Mesenchymal stem cell (in vitro differentiated cells and primary cell): ENCODE measurements around the gene NDUFB8.
A peak's percentile ranks its signal among the peaks of the same experiment; 100 is the strongest.

Source experiments
- DNase-seq: peaks from one replicate; pipeline ENCODE4 v3.0.0-alpha.2; 2013
- H2AFZ ChIP-seq: one replicate; pipeline ENCODE4 v1.6.1; 2013; ENCODE audit warnings: low read depth, mild to moderate bottlenecking, control low read depth, inconsistent platforms, low read length, moderate library complexity
- H2AK5ac ChIP-seq: 2 replicates; pipeline ENCODE4 v1.6.1; 2013; ENCODE audit warnings: low read length, moderate library complexity, mild to moderate bottlenecking, inconsistent platforms; ENCODE audit not compliant: severe bottlenecking
- H2BK120ac ChIP-seq: one replicate; pipeline ENCODE4 v1.6.1; 2013; ENCODE audit warnings: low read depth, mild to moderate bottlenecking, inconsistent platforms, low read length, moderate library complexity
- H2BK12ac ChIP-seq, 2 experiments: one replicate each; pipeline ENCODE4 v1.6.1; 2013; ENCODE audit warnings: inconsistent platforms in 2 of 2, low read length in 2 of 2, mild to moderate bottlenecking in 2 of 2, moderate library complexity in 2 of 2, control low read depth in 1 of 2
- H2BK15ac ChIP-seq: one replicate; pipeline ENCODE4 v1.6.1; 2013; ENCODE audit warnings: mild to moderate bottlenecking, low read depth, inconsistent platforms; ENCODE audit not compliant: poor library complexity, severe bottlenecking
- H2BK5ac ChIP-seq: 2 replicates; pipeline ENCODE4 v1.6.1; 2013; ENCODE audit warnings: low read depth, mild to moderate bottlenecking, low read length, control low read depth, inconsistent platforms; ENCODE audit not compliant: poor library complexity, severe bottlenecking
- H3K14ac ChIP-seq, 2 experiments: one replicate each; pipeline ENCODE4 v1.6.1; 2013; ENCODE audit warnings: inconsistent platforms in 2 of 2, low read length in 2 of 2, control low read depth in 1 of 2, mild to moderate bottlenecking in 1 of 2, moderate library complexity in 1 of 2
- H3K18ac ChIP-seq, 2 experiments: one replicate each; pipeline ENCODE4 v1.6.1; 2013; ENCODE audit warnings: inconsistent platforms in 2 of 2, low read length in 2 of 2, control low read depth in 1 of 2, low read depth in 1 of 2, mild to moderate bottlenecking in 1 of 2
- H3K23ac ChIP-seq, 2 experiments: one replicate each; pipeline ENCODE4 v1.6.1; 2013; ENCODE audit warnings: inconsistent platforms in 2 of 2, low read length in 2 of 2, mild to moderate bottlenecking in 2 of 2, moderate library complexity in 2 of 2, control low read depth in 1 of 2
- H3K27ac ChIP-seq: 2 replicates; pipeline ENCODE4 v1.5.1; 2013; ENCODE audit warnings: mild to moderate bottlenecking, moderate library complexity, low read length, control low read depth, inconsistent platforms; ENCODE audit not compliant: poor library complexity, severe bottlenecking
- H3K27me3 ChIP-seq, 2 experiments: 2 replicates each; pipeline versions ENCODE4 v1.6.1 to v1.7.0; 2013; ENCODE audit warnings: low read length in 2 of 2, mild to moderate bottlenecking in 2 of 2, moderate library complexity in 2 of 2, control low read depth in 1 of 2, inconsistent platforms in 1 of 2; ENCODE audit not compliant: control insufficient read depth in 1 of 2, insufficient read depth in 1 of 2
- H3K36me3 ChIP-seq, 2 experiments: 2 replicates each; pipeline versions ENCODE4 v1.6.1 to v1.7.0; 2013; ENCODE audit warnings: low read length in 2 of 2, control low read depth in 1 of 2, inconsistent platforms in 1 of 2, low read depth in 1 of 2, mild to moderate bottlenecking in 1 of 2; ENCODE audit not compliant: insufficient read depth in 2 of 2, control insufficient read depth in 1 of 2
- H3K4ac ChIP-seq, 2 experiments: one replicate each; pipeline ENCODE4 v1.6.1; 2013; ENCODE audit warnings: inconsistent platforms in 2 of 2, low read length in 2 of 2, mild to moderate bottlenecking in 2 of 2, moderate library complexity in 2 of 2, control low read depth in 1 of 2, low read depth in 1 of 2
- H3K4me1 ChIP-seq: 2 replicates; pipeline ENCODE4 v1.6.1; 2013; ENCODE audit warnings: low read depth, low read length, control low read depth; ENCODE audit not compliant: control insufficient read depth, insufficient read depth
- H3K4me2 ChIP-seq: 2 replicates; pipeline ENCODE4 v1.6.1; 2013; ENCODE audit warnings: low read length, mild to moderate bottlenecking, inconsistent platforms; ENCODE audit not compliant: poor library complexity, severe bottlenecking
- H3K4me3 ChIP-seq, 2 experiments: 2 replicates each; pipeline versions ENCODE4 v1.5.1 to v1.7.0; 2013; ENCODE audit warnings: low read length in 2 of 2, mild to moderate bottlenecking in 2 of 2, control low read depth in 1 of 2, low read depth in 1 of 2; ENCODE audit not compliant: insufficient read depth in 1 of 2
- H3K79me1 ChIP-seq: replicated peaks from 2 replicates; pipeline ENCODE4 v1.6.1; 2013; ENCODE audit warnings: mild to moderate bottlenecking, control low read depth, low read length, inconsistent platforms; ENCODE audit not compliant: poor library complexity, severe bottlenecking
- H3K9ac ChIP-seq: 2 replicates; pipeline ENCODE4 v1.7.0; 2013; ENCODE audit warnings: mild to moderate bottlenecking, low read length, moderate library complexity
- H3K9me3 ChIP-seq: 2 replicates; pipeline ENCODE4 v1.7.0; 2013; ENCODE audit warnings: mild to moderate bottlenecking, low read length; ENCODE audit not compliant: control insufficient read depth
- H4K8ac ChIP-seq: one replicate; pipeline ENCODE4 v1.6.1; 2013; ENCODE audit warnings: inconsistent platforms, mild to moderate bottlenecking, low read length, moderate library complexity
- H4K91ac ChIP-seq: one replicate; pipeline ENCODE4 v1.6.1; 2013; ENCODE audit warnings: mild to moderate bottlenecking, low read length, inconsistent platforms
- WGBS: methylation state at CpG from one replicate; pipeline ENCODE4 v1.1.7; 2013; ENCODE audit warnings: mixed read lengths; 5-methylcytosine and 5-hydroxymethylcytosine counted together

The NDUFB8 gene

DNA sequence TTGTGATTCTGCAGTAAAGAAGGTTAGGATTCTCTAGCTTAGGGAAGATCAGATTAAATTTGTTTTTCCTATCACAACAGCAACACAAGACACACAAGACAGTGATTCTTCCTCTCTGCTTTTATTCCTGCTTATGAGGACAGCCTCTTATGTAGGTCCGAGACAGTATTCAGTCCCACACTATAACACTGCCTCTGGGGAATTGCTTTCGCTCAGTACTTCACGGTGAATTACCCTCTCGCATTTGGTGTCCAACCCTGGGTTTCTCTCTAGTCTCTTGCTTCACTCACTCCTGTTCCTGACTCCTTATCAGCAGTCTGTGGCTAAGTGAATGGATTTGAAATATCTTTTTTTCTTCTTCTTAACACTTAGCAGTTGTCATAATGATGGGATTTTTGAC lies 7.8 kb upstream of the NDUFB8 start:
- no peak overlapping the region for H2BK12ac ChIP-seq
- no peak overlapping the region for H3K14ac ChIP-seq
- no peak overlapping the region for H3K27ac ChIP-seq
- no peak overlapping the region for H2BK5ac ChIP-seq
- H3K4me1 ChIP-seq = peaks cover 4% of the 10 kb centered on the region
- peaks cover 27% of the 10 kb centered on the region for H3K79me1 ChIP-seq
- DNase-seq = no peak
- H3K4me3 ChIP-seq = peak overlapping the region in 1 of 2 experiments; percentile 94
- H3K4ac ChIP-seq = no peak overlapping the region
- H3K9ac ChIP-seq = peak overlapping the region; percentile 89
- peaks cover 19 to 45% of the 10 kb centered on the region in 2 experiments for H3K36me3 ChIP-seq
- H3K9me3 ChIP-seq = no peaks in the 10 kb centered on the region
- H3K23ac ChIP-seq = no peak overlapping the region
- no peak overlapping the region for H2BK15ac ChIP-seq
- no peak overlapping the region for H4K8ac ChIP-seq
- H3K27me3 ChIP-seq = no peaks in the 10 kb centered on the region
- 98% methylated on average over 4 of the region's 4 CpGs for WGBS
- H3K18ac ChIP-seq = no peak overlapping the region
- no peak overlapping the region for H2AFZ ChIP-seq
- no peak overlapping the region for H2AK5ac ChIP-seq
- H3K4me2 ChIP-seq = peak overlapping the region; percentile 25
- H2BK120ac ChIP-seq = no peak overlapping the region
- no peak overlapping the region for H4K91ac ChIP-seq

DNA sequence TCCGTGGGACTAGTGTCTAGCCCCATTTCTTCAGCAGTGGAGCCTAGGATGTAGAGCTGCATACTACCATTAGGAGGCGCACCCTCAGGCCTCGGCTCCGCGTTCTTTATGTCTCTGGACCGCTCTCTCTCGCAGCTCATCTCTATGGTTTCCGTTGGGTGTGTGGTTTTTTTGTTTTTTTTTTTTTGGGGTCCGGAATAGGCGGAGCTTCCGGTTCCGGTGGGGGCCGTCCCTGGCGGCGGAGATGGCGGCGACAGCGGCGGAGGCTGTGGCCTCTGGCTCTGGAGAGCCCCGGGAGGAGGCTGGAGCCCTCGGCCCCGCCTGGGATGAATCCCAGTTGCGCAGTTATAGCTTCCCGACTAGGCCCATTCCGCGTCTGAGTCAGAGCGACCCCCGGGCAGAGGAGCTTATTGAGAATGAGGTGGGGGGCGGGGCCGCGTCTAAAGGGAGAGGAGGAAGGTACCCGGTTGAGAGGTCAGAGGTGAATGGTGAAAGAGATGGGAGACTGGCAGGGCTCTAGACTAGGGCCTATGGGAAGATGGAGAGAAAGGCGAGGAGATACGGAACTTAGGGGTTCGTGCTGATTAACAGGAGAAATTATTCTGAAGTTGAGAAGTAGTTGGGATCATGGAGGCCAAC lies 6.2 kb upstream of the NDUFB8 start, which contains the start of gene HIF1AN:
Gene HIF1AN, plus strand, starts transcription at position 229 of the 639 bp plus-strand sequence. Its CDS starts 16 bp downstream, at position 245.
- DNase-seq = peak; percentile 97
- peak within 1 kb of the TSS; percentile 58 for H4K91ac ChIP-seq
- peaks cover 14 to 31% of the 10 kb centered on the region in 2 experiments for H3K36me3 ChIP-seq
- H3K27ac ChIP-seq = no peak within 1 kb of the TSS
- peak within 1 kb of the TSS; percentile 90 for H4K8ac ChIP-seq
- H2AFZ ChIP-seq = peak within 1 kb of the TSS; percentile 40
- H2BK12ac ChIP-seq = no peak within 1 kb of the TSS
- peak within 1 kb of the TSS; percentile 89 for H3K9ac ChIP-seq
- H3K9me3 ChIP-seq = no peaks in the 10 kb centered on the region
- peak within 1 kb of the TSS; percentile 89 for H3K4me2 ChIP-seq
- 2% methylated on average over 35 of the region's 35 CpGs for WGBS
- peak within 1 kb of the TSS; percentile 78 to 94 for H3K4me3 ChIP-seq
- no peaks in the 10 kb centered on the region for H3K27me3 ChIP-seq
- no peak within 1 kb of the TSS for H2BK120ac ChIP-seq
- no peak within 1 kb of the TSS for H3K23ac ChIP-seq
- no peak within 1 kb of the TSS for H2AK5ac ChIP-seq
- peaks cover 23% of the 10 kb centered on the region for H3K79me1 ChIP-seq
- peaks cover 4% of the 10 kb centered on the region for H3K4me1 ChIP-seq
- H3K14ac ChIP-seq = no peak within 1 kb of the TSS
- H2BK5ac ChIP-seq = no peak within 1 kb of the TSS
- H2BK15ac ChIP-seq = peak within 1 kb of the TSS; percentile 80
- H3K4ac ChIP-seq = no peak within 1 kb of the TSS
- H3K18ac ChIP-seq = peak within 1 kb of the TSS in 1 of 2 experiments; percentile 78

DNA sequence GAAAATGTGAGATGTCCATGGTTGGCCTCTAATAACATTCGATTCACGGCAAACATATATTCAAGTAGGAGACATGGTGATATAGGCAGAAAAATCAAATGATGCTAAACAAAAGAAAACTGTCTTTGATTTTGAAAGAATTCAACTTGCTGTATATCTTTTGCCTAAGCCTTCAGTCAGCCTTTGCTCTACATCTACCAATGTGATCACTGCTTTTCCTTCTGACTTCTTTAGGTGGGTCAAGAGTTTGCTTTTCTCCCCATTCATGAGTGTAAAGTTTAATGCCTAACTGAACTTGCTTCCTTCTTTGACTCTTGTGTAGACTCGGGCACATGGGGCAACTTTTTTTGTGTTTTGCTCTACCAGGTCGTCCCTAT lies 5.7 kb upstream of the NDUFB8 start:
- H3K4me2 ChIP-seq = peak overlapping the region; percentile 57
- H3K9ac ChIP-seq = peak overlapping the region; percentile 89
- peak overlapping the region in 1 of 2 experiments; percentile 66 for H3K18ac ChIP-seq
- H4K91ac ChIP-seq = no peak overlapping the region
- peaks cover 9 to 26% of the 10 kb centered on the region in 2 experiments for H3K36me3 ChIP-seq
- peak overlapping the region in 1 of 2 experiments; percentile 94 for H3K4me3 ChIP-seq
- no peak overlapping the region for H2BK12ac ChIP-seq
- H3K4me1 ChIP-seq = peaks cover 4% of the 10 kb centered on the region
- no peak overlapping the region for H2BK5ac ChIP-seq
- H3K27me3 ChIP-seq = no peaks in the 10 kb centered on the region
- H2AFZ ChIP-seq = peak overlapping the region; percentile 40
- no peak overlapping the region for H2BK120ac ChIP-seq
- no peak overlapping the region for H2AK5ac ChIP-seq
- no peak for DNase-seq
- H2BK15ac ChIP-seq = no peak overlapping the region
- peaks cover 20% of the 10 kb centered on the region for H3K79me1 ChIP-seq
- H3K14ac ChIP-seq = no peak overlapping the region
- H3K9me3 ChIP-seq = no peaks in the 10 kb centered on the region
- H3K4ac ChIP-seq = no peak overlapping the region
- 51% methylated on average over 4 of the region's 4 CpGs for WGBS
- no peak overlapping the region for H3K27ac ChIP-seq
- H4K8ac ChIP-seq = peak overlapping the region; percentile 90
- no peak overlapping the region for H3K23ac ChIP-seq

DNA sequence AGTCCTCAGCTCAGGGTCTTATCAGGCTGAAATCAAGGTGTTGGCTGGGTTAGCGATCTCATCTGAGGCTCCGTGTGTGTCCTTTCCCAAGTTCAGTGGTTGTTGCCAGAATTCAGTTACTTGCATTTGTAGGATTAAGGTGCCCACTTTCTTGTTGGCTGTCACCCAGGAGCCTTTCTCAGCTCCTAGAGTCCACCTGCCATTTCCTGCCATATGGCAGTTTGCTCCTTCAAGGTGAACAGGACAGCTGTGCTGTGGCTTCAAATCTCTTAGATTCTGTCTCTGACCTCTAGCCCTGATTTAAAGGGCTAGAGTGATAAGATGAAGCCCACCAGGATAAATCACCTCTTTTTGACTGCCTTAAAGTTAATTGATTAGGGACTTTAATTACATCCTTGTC lies 5.1 kb upstream of the NDUFB8 start:
- Histone ChIP-seq H3K4me3 (no peak overlapping the region), H3K18ac (no peak overlapping the region), H3K23ac (no peak overlapping the region), H3K4ac (no peak overlapping the region), H3K4me1 (peaks cover 8% of the 10 kb centered on the region), H3K36me3 (peaks cover 8 to 22% of the 10 kb centered on the region in 2 experiments), H2BK5ac (no peak overlapping the region), H3K4me2 (no peak overlapping the region), H2AK5ac (no peak overlapping the region), H2AFZ (no peak overlapping the region), H3K9ac (no peak overlapping the region), H3K79me1 (peaks cover 23% of the 10 kb centered on the region), H4K91ac (no peak overlapping the region), H2BK15ac (no peak overlapping the region), H3K27ac (no peak overlapping the region), H2BK120ac (no peak overlapping the region), H4K8ac (no peak overlapping the region), H3K27me3 (no peaks in the 10 kb centered on the region), H3K9me3 (no peaks in the 10 kb centered on the region), H2BK12ac (no peak overlapping the region), H3K14ac (no peak overlapping the region)
- WGBS = 61% methylated on average over 2 of the region's 2 CpGs
- no peak for DNase-seq
